Measurements from ENCODE around the gene CDKAL1. TPM values are rescaled to one million over a fixed set of nuclear protein-coding genes. Genes with fewer than 3 reads are reported as not detected.

CDKAL1 gene
- total and polyA plus RNA-seq, 11 donors = 3.2 to 14.3 (median 9.3) TPM

DNA sequence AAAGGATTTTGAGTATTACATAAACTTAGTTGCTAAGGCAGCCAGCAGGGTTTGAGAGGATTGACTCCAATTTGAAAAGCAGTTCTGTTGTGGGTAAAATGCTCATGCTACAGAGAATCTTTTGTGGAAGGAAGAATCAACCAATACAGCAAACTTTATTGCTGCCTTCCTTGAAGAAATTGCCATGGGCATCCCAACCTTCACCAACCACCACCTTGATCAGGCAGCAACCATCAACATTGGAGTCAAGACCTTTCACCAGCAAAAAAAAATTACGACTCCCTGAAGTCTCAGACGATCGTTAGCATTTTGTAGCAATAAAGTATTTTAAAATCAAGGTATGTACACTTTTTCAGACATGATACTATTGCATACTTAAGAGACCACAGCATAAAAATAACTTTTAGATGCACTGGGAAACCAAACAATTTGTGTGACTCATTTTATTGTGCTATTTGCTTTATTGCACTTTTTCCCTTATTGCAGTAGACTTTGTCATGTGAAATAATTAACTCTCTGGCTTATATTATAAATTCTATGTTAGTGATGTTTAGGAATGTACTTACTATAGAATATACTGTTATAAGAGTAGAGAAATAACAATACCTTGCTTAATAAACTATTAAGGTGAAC is 390.8 kb downstream of the CDKAL1 start:
- no peak overlapping the region for H3K27ac ChIP-seq
- no peak for TF ChIP-seq POLR2A (IDR thresholded peaks at IDR 0.05)
- TF ChIP-seq, protein P1, sequence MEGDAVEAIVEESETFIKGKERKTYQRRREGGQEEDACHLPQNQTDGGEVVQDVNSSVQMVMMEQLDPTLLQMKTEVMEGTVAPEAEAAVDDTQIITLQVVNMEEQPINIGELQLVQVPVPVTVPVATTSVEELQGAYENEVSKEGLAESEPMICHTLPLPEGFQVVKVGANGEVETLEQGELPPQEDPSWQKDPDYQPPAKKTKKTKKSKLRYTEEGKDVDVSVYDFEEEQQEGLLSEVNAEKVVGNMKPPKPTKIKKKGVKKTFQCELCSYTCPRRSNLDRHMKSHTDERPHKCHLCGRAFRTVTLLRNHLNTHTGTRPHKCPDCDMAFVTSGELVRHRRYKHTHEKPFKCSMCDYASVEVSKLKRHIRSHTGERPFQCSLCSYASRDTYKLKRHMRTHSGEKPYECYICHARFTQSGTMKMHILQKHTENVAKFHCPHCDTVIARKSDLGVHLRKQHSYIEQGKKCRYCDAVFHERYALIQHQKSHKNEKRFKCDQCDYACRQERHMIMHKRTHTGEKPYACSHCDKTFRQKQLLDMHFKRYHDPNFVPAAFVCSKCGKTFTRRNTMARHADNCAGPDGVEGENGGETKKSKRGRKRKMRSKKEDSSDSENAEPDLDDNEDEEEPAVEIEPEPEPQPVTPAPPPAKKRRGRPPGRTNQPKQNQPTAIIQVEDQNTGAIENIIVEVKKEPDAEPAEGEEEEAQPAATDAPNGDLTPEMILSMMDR (IDR thresholded peaks at IDR 0.05) = no peak
- H3K27me3 ChIP-seq = no peaks in the 10 kb centered on the region
- WGBS, 4 donors = 81 to 98% (median 96%) methylated on average over 3 of the region's 3 CpGs
- ATAC-seq (no peak), DNase-seq (no peak)
- no peak overlapping the region for H3K4me3 ChIP-seq
- no peaks in the 10 kb centered on the region for H3K36me3 ChIP-seq
- intact Hi-C loops (cut with DNase I) = no loop called here
- peaks cover 0 to 16% (median 0%) of the 10 kb centered on the region in 12 donors for H3K4me1 ChIP-seq
- no peaks in the 10 kb centered on the region for H3K9me3 ChIP-seq

DNA sequence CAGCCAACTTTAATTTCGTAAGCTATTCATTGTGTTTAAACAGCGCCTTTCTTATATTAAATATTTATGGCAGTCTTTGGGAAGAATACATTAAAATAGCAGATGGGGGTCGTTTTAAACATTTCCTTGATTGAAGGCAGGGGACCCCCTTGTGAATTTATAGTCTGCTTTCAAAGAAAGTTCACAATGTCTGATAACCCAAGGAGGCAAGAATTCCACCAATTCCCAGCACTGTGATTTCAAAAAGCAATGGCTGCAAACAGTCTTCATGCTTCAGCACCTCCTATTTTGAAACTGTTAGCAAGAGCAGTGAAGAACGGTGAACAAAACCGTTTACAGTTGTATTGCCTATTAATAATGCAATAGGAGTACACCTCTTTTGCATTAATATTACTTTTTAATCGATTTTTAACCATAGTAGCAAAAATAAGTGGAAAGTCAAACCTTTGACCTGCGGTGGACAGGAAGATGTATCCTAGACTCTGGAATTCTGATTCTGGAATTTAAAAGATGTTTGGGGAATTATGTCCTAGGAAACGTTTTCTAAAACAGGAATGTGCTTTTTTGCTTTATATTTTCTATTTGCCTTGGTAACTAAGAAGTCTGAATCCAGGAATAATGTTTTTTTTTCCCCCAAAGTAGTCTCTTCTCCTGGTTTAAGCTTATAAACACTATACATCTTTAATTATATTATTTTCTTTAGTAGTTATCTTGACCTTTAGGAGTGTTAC is 393.0 kb downstream of the CDKAL1 start:
- no peak for ATAC-seq
- WGBS, 4 donors = 66 to 76% (median 72%) methylated on average over 8 of the region's 8 CpGs
- intact Hi-C loops (cut with DNase I) = no loop called here
- no peak overlapping the region for H3K27ac ChIP-seq
- H3K27me3 ChIP-seq = no peaks in the 10 kb centered on the region
- H3K36me3 ChIP-seq = no peaks in the 10 kb centered on the region
- peaks cover 0 to 16% (median 0%) of the 10 kb centered on the region in 12 donors for H3K4me1 ChIP-seq
- H3K4me3 ChIP-seq = no peak overlapping the region
- TF ChIP-seq POLR2A (IDR thresholded peaks at IDR 0.05) = no peak
- TF ChIP-seq, protein P1 (IDR thresholded peaks at IDR 0.05) = no peak
- no peaks in the 10 kb centered on the region for H3K9me3 ChIP-seq
- DNase-seq = no peak

DNA sequence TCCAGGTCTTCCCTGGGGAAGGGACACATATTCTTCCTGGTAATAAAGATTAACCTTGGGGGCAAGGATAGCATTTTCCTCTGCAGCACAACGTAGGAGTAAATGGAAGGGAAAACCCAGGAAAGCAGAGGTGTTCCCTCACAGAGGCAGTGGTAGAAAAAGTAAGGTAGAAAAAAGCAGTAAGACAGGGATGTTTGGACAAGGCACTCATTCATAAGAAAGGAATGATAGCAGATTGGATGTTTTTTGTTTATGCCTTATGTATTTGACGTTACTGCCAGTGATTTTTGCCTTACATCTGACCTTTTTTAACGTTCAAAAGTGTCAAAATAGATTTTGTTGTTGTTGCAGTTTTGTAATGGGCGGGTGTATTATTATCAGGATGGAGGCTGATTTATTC is 395.0 kb downstream of the CDKAL1 start:
- WGBS, 4 donors = 73 to 84% (median 80%) methylated on average over 4 of the region's 4 CpGs
- TF ChIP-seq, protein P1 (IDR thresholded peaks at IDR 0.05) = no peak
- no peak for TF ChIP-seq POLR2A (IDR thresholded peaks at IDR 0.05)

DNA sequence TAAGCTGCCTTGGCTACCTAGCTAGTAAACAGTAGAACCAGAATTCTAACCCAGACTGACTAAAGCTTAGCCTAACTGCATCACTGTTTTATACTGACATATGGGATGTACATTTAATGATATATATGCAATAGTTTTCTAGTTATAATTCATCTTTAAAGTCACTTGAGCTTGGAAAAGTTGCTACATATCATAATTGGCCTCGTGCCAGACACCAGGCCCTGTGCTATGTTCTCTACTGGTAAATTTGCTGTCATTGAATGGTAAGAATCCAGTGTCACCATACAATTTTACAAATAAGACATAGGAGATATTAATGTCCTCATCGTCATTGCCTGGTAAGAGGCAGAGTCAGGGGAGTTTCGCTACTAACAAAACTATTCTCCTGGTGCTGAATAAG is 396.8 kb downstream of the CDKAL1 start:
- no peak overlapping the region for H3K4me3 ChIP-seq
- H3K27ac ChIP-seq = no peak overlapping the region
- no peaks in the 10 kb centered on the region for H3K27me3 ChIP-seq
- no peak for DNase-seq
- H3K36me3 ChIP-seq = no peaks in the 10 kb centered on the region
- no peak for ATAC-seq
- H3K9me3 ChIP-seq = no peaks in the 10 kb centered on the region
- H3K4me1 ChIP-seq = peaks cover 0 to 13% (median 0%) of the 10 kb centered on the region in 12 donors
- WGBS, 4 donors = 77 to 82% (median 78%) methylated on average over 3 of the region's 3 CpGs
- TF ChIP-seq, protein P1 (IDR thresholded peaks at IDR 0.05) = no peak
- intact Hi-C loops (cut with DNase I) = no loop called here

More for the DNA sequence above, 395.0 kb downstream of the CDKAL1 start:
- intact Hi-C loops (cut with DNase I) = no loop called here
- no peak overlapping the region for H3K4me3 ChIP-seq
- DNase-seq (no peak), ATAC-seq (no peak)
- H3K36me3 ChIP-seq = no peaks in the 10 kb centered on the region
- no peak overlapping the region for H3K27ac ChIP-seq
- H3K4me1 ChIP-seq = peaks cover 0 to 16% (median 0%) of the 10 kb centered on the region in 12 donors
- H3K27me3 ChIP-seq = no peaks in the 10 kb centered on the region
- H3K9me3 ChIP-seq = no peaks in the 10 kb centered on the region
